Testis (tissue), 5 donors: ENCODE results near the gene SIX5. TPM values are rescaled to one million over a fixed set of nuclear protein-coding genes. Genes with fewer than 3 reads are reported as not detected.

Experiments
- DNase-seq: peaks from one replicate; pipeline ENCODE4 v3.0.0-alpha.2; 2019
- H3K27ac ChIP-seq, 2 donors: fragments of 200-600 bp; sonication (generic); one replicate each; pipeline ENCODE4 v1.5.1; 2019
- H3K27me3 ChIP-seq: fragments of 200-600 bp; sonication (generic); one replicate; pipeline ENCODE4 v1.5.1; 2019
- H3K36me3 ChIP-seq: fragments of 200-600 bp; sonication (generic); one replicate; pipeline ENCODE4 v1.5.1; 2017; ENCODE audit warnings: low read depth; ENCODE audit errors: missing control alignments
- H3K4me1 ChIP-seq: fragments of 200-600 bp; sonication (generic); one replicate; pipeline ENCODE4 v1.5.1; 2019
- H3K4me3 ChIP-seq, 2 donors: fragments of 200-600 bp; sonication (generic); one replicate each; pipeline ENCODE4 v1.5.1; 2017 to 2019
- H3K9me3 ChIP-seq: fragments of 200-600 bp; sonication (generic); one replicate; pipeline ENCODE4 v1.5.1; 2017
- POLR2A ChIP-seq: fragments of 450-650 bp; IDR thresholded peaks from one replicate; pipeline ENCODE4 v1.6.1; 2017; ENCODE audit warnings: antibody characterized with exemption, mild to moderate bottlenecking, moderate library complexity
- WGBS, 2 donors: methylation state at CpG; one replicate each; pipeline ENCODE4 v1.1.5; 2018; 5-methylcytosine and 5-hydroxymethylcytosine counted together
- intact Hi-C: fragments of 100-400 bp; cut with DNase I; formaldehyde crosslinking; loops from one replicate; pipeline ENCODE4 v1.15.1; 2023; ENCODE audit warnings: low total_unique reads
- long read RNA-seq, 2 donors: transcript quantifications; one replicate each; lab custom pipeline, GENCODE V29; 2026
- polyA plus RNA-seq: library from polyadenylated mRNA; stranded (reverse); fragments of 350-450 nt; fragmentation: Illumina TruSeq; extraction: RNeasy Lipid Tissue Mini Kit (QIAGEN cat#74804); gene quantifications from one replicate; pipeline ENCODE4 v1.2.3, GENCODE V29; 2014; ENCODE audit warnings: low read depth, low replicate concordance; ENCODE audit not compliant: insufficient read depth
- total RNA-seq, 2 donors: library from RNA; depleted of rRNA; stranded (reverse); fragments of >200 nt; gene quantifications; one replicate each; pipeline ENCODE4 v1.2.3, GENCODE V29; 2016
- TF ChIP-seq, protein P1 (sequence below), 3 experiments: fragments of 450-650 bp in 2 of 3; fragments of 200-600 bp in 1 of 3; sonication (generic) in 1 of 3; IDR thresholded peaks; one replicate each; pipeline ENCODE4 v1.5.1; 2016 to 2019; ENCODE audit warnings: antibody characterized with exemption in 3 of 3, mild to moderate bottlenecking in 2 of 3, moderate library complexity in 1 of 3

SIX5 gene
- total RNA-seq, result 10 to 100 TPM; 16.1 to 19.4 TPM
- 12.9 TPM for polyA plus RNA-seq
- long read RNA-seq, donor 1, transcript SIX5-205 (3 exons, 2,943 nt), result major isoform, 8 of 15 reads
- long read RNA-seq, donor 1, partial matches to known transcripts, result 6 of 15 reads
- long read RNA-seq, donor 1, other reads (novel, unspliced or antisense), result 0 of 15 reads
- long read RNA-seq, donor 2, transcript SIX5-205 (3 exons, 2,943 nt), result major isoform, 5 of 8 reads
- long read RNA-seq, donor 2, partial matches to known transcripts, result 0 of 8 reads
- long read RNA-seq, donor 2, other reads (novel, unspliced or antisense), result 0 of 8 reads

- intact Hi-C loops, result no loop called here
- peaks cover 34% of the 10 kb centered on the region for H3K4me1 ChIP-seq
- TF ChIP-seq, protein P1, sequence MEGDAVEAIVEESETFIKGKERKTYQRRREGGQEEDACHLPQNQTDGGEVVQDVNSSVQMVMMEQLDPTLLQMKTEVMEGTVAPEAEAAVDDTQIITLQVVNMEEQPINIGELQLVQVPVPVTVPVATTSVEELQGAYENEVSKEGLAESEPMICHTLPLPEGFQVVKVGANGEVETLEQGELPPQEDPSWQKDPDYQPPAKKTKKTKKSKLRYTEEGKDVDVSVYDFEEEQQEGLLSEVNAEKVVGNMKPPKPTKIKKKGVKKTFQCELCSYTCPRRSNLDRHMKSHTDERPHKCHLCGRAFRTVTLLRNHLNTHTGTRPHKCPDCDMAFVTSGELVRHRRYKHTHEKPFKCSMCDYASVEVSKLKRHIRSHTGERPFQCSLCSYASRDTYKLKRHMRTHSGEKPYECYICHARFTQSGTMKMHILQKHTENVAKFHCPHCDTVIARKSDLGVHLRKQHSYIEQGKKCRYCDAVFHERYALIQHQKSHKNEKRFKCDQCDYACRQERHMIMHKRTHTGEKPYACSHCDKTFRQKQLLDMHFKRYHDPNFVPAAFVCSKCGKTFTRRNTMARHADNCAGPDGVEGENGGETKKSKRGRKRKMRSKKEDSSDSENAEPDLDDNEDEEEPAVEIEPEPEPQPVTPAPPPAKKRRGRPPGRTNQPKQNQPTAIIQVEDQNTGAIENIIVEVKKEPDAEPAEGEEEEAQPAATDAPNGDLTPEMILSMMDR (IDR thresholded peaks at IDR 0.05), result no peak
- peak; percentile 59 for TF ChIP-seq POLR2A
- no peaks in the 10 kb centered on the region for H3K9me3 ChIP-seq
- H3K4me3 ChIP-seq, result peak within 1 kb of the TSS; percentile 69 to 71
- 0 to 1% methylated on average over 36 to 65 of the region's 70 CpGs for WGBS, 2 donors
- peak within 1 kb of the TSS; percentile 89 to 95 for H3K27ac ChIP-seq
- peak; percentile 97 for DNase-seq
- no peaks in the 10 kb centered on the region for H3K36me3 ChIP-seq
- no peaks in the 10 kb centered on the region for H3K27me3 ChIP-seq
These were observed at the start of gene SIX5 for GRCh38 chr19:45768984-45769782. Gene SIX5, minus strand, starts transcription at chr19:45769252. Its CDS starts 408 bp downstream, at chr19:45768844.

DNA sequence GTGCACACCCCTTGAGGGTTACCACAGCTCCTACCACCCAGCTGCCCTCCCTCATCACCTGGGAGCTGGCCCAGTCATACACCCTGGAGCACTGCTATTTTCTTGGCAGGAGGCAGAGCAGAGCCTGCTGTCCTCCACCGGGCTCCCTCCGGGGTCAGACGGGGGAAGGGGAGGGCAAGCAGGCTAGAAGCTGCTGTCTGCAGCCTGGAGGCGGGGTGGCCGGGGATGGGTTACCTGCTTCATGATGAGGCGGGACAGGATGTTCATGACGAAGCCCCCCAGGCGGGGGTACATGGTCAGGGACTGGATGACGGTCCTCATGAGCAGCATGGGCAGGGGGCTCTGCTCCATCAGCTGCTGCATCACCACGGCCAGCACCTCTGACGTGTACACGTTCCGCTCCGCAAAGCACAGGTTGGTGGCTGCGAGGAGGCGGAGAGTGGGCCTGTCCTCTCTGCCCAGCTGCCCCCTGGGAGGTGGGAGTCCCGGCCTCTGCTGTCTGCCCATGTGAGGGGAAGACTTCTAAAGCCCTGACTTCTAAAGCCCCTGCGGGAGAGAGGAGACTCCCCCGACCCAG, 48.8 kb upstream of the SIX5 start:
- TF ChIP-seq POLR2A, result no peak
- H3K27ac ChIP-seq, result no peak overlapping the region
- 73 to 81% methylated on average over 8 to 19 of the region's 19 CpGs for WGBS, 2 donors
- no peaks in the 10 kb centered on the region for H3K27me3 ChIP-seq
- no peak overlapping the region for H3K4me3 ChIP-seq
- H3K4me1 ChIP-seq, result no peaks in the 10 kb centered on the region
- no peaks in the 10 kb centered on the region for H3K36me3 ChIP-seq
- intact Hi-C loops, result no loop called here
- DNase-seq, result no peak
- no peaks in the 10 kb centered on the region for H3K9me3 ChIP-seq

DNA sequence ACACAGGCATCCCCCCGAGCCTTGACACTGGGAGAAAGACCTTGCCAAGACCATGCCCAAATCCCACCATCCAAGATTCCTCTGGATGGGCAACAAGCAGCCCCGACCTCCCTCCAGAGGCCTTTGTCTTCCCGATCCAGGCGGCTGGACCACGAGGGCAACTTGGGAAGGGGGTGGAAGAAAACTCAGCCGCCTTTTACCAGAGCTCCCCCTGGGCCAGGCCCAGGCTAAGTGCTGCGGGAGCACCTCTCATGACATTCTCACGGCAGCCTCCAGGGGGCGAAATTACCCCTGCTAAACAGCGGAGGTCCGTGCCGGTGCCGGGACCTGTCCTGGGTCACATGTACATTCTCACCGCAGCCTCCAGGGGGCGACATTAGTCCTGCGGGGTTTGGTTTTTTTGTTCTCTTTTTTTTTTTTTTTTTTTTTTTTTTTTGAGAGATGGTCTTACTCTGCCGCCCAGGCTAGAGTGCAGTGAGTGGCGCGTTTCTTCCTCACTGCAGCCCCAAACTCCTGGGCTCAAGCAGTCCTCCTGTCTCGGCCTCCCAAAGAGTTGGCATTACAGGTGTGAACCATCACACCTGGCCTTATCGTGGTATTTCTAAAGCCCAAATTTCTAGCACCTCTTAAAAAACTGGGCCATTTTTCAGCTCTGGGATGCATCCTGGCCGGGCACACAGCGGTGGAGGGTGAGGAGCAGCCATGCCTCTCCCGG, 48.1 kb upstream of the SIX5 start:
- TF ChIP-seq, protein P1 (IDR thresholded peaks at IDR 0.05), result peak; percentile 86 to 96 (median 93)
- no peak for TF ChIP-seq POLR2A
- no peak overlapping the region for H3K27ac ChIP-seq
- H3K36me3 ChIP-seq, result no peaks in the 10 kb centered on the region
- no peaks in the 10 kb centered on the region for H3K4me1 ChIP-seq
- H3K9me3 ChIP-seq, result no peaks in the 10 kb centered on the region
- WGBS, 2 donors, result 28 to 30% methylated on average over 23 to 24 of the region's 24 CpGs
- intact Hi-C loops, result no loop called here
- H3K27me3 ChIP-seq, result no peaks in the 10 kb centered on the region
- DNase-seq, result peak; percentile 96
- no peak overlapping the region for H3K4me3 ChIP-seq

DNA sequence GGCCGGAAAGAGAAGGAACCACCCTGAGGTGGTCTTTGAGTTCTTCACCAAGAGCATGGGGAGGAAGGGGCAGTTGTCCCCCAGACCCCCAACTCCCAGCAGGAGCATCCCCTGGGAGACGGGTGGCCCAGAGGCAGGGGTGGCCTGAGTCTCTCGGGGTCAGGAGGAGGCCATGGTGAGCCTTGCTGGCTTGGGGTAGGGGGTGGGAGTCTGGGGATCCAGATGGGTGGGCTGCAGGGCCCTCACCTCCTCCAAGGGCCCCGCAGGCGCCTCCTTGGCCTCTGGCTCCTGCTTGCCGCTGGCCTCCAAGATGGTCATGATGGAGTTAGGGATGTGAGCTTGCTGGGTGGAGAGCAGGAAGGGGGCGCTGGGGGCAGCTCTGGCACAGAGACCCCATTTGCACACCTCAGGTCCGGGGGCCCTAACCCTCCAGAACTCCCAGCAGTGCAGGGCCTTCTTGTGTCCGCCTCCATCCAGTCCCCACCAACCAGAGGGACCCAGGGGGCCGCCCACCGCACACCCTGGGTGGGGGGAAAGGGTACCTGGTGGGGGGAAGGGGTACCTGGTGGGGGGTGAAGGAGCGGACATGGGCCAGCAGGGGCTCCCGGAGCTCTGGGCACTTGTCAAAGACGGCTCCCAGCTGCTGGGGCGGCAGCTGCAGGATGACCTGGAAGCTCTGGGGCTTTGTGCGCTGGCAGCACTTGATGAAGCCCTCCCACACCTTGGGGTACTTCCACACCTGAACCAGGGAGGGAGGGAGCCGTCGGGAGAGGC, 47.4 kb upstream of the SIX5 start:
- intact Hi-C loops, result no loop called here
- no peaks in the 10 kb centered on the region for H3K27me3 ChIP-seq
- H3K4me1 ChIP-seq, result no peaks in the 10 kb centered on the region
- no peak for DNase-seq
- TF ChIP-seq POLR2A, result no peak
- TF ChIP-seq, protein P1 (IDR thresholded peaks at IDR 0.05), result no peak
- no peak overlapping the region for H3K27ac ChIP-seq
- H3K4me3 ChIP-seq, result peak overlapping the region; percentile 31 to 47
- no peaks in the 10 kb centered on the region for H3K36me3 ChIP-seq
- H3K9me3 ChIP-seq, result no peaks in the 10 kb centered on the region
- WGBS, 2 donors, result 48 to 74% methylated on average over 9 to 16 of the region's 18 CpGs
